PFSK-1 (cell line): Measurements from ENCODE around the gene SEMA4D.

Experiments used
- POLR2AphosphoS5 ChIP-seq: IDR thresholded peaks from 2 replicates; pipeline ENCODE4 v1.6.1; 2012; ENCODE audit warnings: low read depth, mild to moderate bottlenecking, control low read depth, low read length, moderate library complexity
- REST ChIP-seq, 2 experiments: IDR thresholded peaks; 2 replicates each; pipeline versions ENCODE4 v1.6.1 to v1.8.0; 2011 to 2012; ENCODE audit warnings: low read depth in 2 of 2, low read length in 2 of 2, control low read depth in 1 of 2, inconsistent platforms in 1 of 2, mild to moderate bottlenecking in 1 of 2, moderate library complexity in 1 of 2; ENCODE audit not compliant: insufficient read depth in 1 of 2
- SIN3A ChIP-seq: IDR thresholded peaks from 2 replicates; pipeline ENCODE4 v1.6.1; 2012; ENCODE audit warnings: mild to moderate bottlenecking, low read length, moderate library complexity, borderline replicate concordance; ENCODE audit not compliant: insufficient read depth
- TAF1 ChIP-seq: IDR thresholded peaks from 2 replicates; pipeline ENCODE4 v1.6.1; 2012; ENCODE audit warnings: low read length, control low read depth, borderline replicate concordance; ENCODE audit not compliant: insufficient read depth

- TF ChIP-seq POLR2AphosphoS5: no peak
- no peak for TF ChIP-seq SIN3A
- no peak for TF ChIP-seq REST (IDR thresholded peaks at IDR 0.05; ENCODE audit: insufficient read depth in 1 of 2, low read depth in 2 of 2, low read length in 2 of 2)
- no peak for TF ChIP-seq TAF1
Measured at GRCh38 chr9:89412541-89412940, 85.4 kb downstream of the SEMA4D start.
